Smooth muscle cell (in vitro differentiated cells): ENCODE data around the gene DHRS7B. TPM values are rescaled to one million over a fixed set of nuclear protein-coding genes. Genes with fewer than 3 reads are reported as not detected.

Experiments
- DNase-seq: peaks from one replicate; lab custom pipeline; 2025; ENCODE audit not compliant: unreplicated experiment; lab: John Stamatoyannopoulos, UW
- H2AFZ ChIP-seq: fragments of 200-600 bp; sonication (generic); 2 replicates; pipeline ENCODE4 v1.6.0; 2016; ENCODE audit warnings: antibody characterized with exemption, low read depth, mild to moderate bottlenecking
- H3F3A ChIP-seq: fragments of 200-600 bp; sonication (generic); 2 replicates; pipeline ENCODE4 v1.6.0; 2017; ENCODE audit warnings: antibody characterized with exemption, low read depth
- H3K27ac ChIP-seq: fragments of 200-600 bp; sonication (generic); 2 replicates; pipeline ENCODE4 v1.5.1; 2016; ENCODE audit warnings: low read depth, mild to moderate bottlenecking
- H3K27me3 ChIP-seq: fragments of 200-600 bp; sonication (generic); 2 replicates; pipeline ENCODE4 v1.6.1; 2016; ENCODE audit warnings: low read depth, mild to moderate bottlenecking
- H3K36me3 ChIP-seq: fragments of 200-600 bp; sonication (generic); 2 replicates; pipeline ENCODE4 v1.5.1; 2016; ENCODE audit warnings: low read depth
- H3K4me1 ChIP-seq: fragments of 200-600 bp; sonication (generic); 2 replicates; pipeline ENCODE4 v1.5.1; 2016; ENCODE audit warnings: low read depth
- H3K4me2 ChIP-seq: fragments of 200-600 bp; sonication (generic); 2 replicates; pipeline ENCODE4 v1.6.0; 2016; ENCODE audit warnings: mild to moderate bottlenecking
- H3K4me3 ChIP-seq: fragments of 200-600 bp; sonication (generic); 2 replicates; pipeline ENCODE4 v1.5.1; 2016; ENCODE audit warnings: mild to moderate bottlenecking
- H3K79me2 ChIP-seq: fragments of 200-600 bp; sonication (generic); 2 replicates; pipeline ENCODE4 v1.6.0; 2016; ENCODE audit warnings: low read depth, mild to moderate bottlenecking
- H3K9ac ChIP-seq: fragments of 200-600 bp; sonication (generic); 2 replicates; pipeline ENCODE4 v1.6.0; 2016; ENCODE audit warnings: low read depth
- H3K9me3 ChIP-seq: fragments of 200-600 bp; sonication (generic); replicated peaks from 2 replicates; pipeline ENCODE4 v1.5.1; 2016; ENCODE audit warnings: low read depth
- H4K20me1 ChIP-seq: fragments of 200-600 bp; sonication (generic); 2 replicates; pipeline ENCODE4 v1.6.0; 2016; ENCODE audit warnings: low read depth
- WGBS: methylation state at CpG from one replicate; pipeline ENCODE4 v1.1.7; 2016; ENCODE audit warnings: low lambda C conversion rate; 5-methylcytosine and 5-hydroxymethylcytosine counted together
- polyA plus RNA-seq: library from polyadenylated mRNA; unstranded; fragments of >200 nt; fragmentation: Nextera tagmentation; extraction: Ambion mirVana; gene quantifications from 2 replicates; pipeline ENCODE4 v1.2.1, GENCODE V29; 2016
- total RNA-seq: library from RNA; depleted of rRNA; stranded (reverse); fragments of >200 nt; gene quantifications from 2 replicates; pipeline ENCODE4 v1.2.3, GENCODE V29; 2014
- TF ChIP-seq, protein P1 (sequence below): fragments of 200-600 bp; sonication (generic); IDR thresholded peaks from 2 replicates; pipeline ENCODE4 v1.5.1; 2017; ENCODE audit warnings: borderline replicate concordance, mild to moderate bottlenecking, antibody characterized with exemption; ENCODE audit not compliant: insufficient read depth, poor library complexity, severe bottlenecking

DHRS7B gene, protein sequence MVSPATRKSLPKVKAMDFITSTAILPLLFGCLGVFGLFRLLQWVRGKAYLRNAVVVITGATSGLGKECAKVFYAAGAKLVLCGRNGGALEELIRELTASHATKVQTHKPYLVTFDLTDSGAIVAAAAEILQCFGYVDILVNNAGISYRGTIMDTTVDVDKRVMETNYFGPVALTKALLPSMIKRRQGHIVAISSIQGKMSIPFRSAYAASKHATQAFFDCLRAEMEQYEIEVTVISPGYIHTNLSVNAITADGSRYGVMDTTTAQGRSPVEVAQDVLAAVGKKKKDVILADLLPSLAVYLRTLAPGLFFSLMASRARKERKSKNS
- total RNA-seq (27.9 and 32.5 TPM in 2 replicates), polyA plus RNA-seq (30.0 and 36.8 TPM in 2 replicates)

DNA sequence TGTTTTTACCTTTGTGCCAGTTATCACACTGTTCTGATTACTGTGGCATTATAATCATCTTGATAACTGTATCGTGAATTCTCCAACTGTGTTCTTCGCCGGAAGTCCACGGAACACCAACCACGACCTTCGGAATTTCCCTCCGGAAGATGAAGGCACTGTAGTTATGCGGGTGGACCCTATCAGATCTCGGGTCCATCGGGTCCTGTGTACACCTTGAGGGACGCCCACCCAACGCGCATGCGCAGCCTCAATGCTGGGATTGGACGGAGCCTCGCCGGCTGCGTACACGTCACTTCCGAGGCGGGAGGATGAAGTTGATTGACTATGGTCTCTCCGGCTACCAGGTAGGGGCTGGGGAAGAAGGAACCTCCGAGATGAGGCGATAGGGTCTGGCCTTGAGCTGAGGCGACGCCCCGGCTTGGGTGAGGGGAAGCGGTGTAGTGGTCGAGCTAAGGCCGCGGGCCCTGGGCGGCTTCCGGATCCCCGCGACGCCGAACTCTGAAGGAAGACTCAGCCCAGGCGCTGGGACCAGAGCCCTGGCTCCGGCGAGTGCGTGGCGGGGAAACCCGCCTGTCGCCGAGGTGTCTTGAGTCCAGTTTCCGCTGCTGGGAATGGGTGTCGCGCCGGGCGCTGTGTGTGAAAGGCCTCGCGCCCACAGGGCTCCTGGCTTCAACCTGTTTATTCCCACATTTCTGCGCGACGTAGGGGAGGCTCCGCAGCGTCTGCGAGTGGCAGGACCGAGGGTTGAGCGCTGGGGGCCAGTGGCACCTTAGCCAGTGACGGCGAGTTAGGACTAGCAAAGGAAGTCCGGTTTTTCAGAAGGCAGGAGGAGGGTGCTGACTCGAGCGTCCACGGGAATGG, at the start of gene DHRS7B:
TSS of gene DHRS7B (plus strand) at position 320 of the 864 bp plus-strand sequence. CDS start at position 328, 8 bp downstream.
- peak within 1 kb of the TSS; percentile 88 for H3K4me2 ChIP-seq
- H4K20me1 ChIP-seq, result no peaks in the 10 kb centered on the region
- H3K27me3 ChIP-seq, result no peaks in the 10 kb centered on the region
- peak within 1 kb of the TSS; percentile 72 for H3K4me3 ChIP-seq
- no peaks in the 10 kb centered on the region for H3K9me3 ChIP-seq
- peak; percentile 75 for DNase-seq
- H3K36me3 ChIP-seq, result no peaks in the 10 kb centered on the region
- no peaks in the 10 kb centered on the region for H3F3A ChIP-seq
- peak within 1 kb of the TSS; percentile 80 for H3K27ac ChIP-seq
- H3K79me2 ChIP-seq, result peaks cover 27% of the 10 kb centered on the region
- TF ChIP-seq, protein P1, sequence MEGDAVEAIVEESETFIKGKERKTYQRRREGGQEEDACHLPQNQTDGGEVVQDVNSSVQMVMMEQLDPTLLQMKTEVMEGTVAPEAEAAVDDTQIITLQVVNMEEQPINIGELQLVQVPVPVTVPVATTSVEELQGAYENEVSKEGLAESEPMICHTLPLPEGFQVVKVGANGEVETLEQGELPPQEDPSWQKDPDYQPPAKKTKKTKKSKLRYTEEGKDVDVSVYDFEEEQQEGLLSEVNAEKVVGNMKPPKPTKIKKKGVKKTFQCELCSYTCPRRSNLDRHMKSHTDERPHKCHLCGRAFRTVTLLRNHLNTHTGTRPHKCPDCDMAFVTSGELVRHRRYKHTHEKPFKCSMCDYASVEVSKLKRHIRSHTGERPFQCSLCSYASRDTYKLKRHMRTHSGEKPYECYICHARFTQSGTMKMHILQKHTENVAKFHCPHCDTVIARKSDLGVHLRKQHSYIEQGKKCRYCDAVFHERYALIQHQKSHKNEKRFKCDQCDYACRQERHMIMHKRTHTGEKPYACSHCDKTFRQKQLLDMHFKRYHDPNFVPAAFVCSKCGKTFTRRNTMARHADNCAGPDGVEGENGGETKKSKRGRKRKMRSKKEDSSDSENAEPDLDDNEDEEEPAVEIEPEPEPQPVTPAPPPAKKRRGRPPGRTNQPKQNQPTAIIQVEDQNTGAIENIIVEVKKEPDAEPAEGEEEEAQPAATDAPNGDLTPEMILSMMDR, result no peak
- H3K4me1 ChIP-seq, result peaks cover 8% of the 10 kb centered on the region
- H2AFZ ChIP-seq, result peak within 1 kb of the TSS; percentile 91
- WGBS, result 1% methylated on average over 66 of the region's 66 CpGs
- H3K9ac ChIP-seq, result peak within 1 kb of the TSS; percentile 77

DNA sequence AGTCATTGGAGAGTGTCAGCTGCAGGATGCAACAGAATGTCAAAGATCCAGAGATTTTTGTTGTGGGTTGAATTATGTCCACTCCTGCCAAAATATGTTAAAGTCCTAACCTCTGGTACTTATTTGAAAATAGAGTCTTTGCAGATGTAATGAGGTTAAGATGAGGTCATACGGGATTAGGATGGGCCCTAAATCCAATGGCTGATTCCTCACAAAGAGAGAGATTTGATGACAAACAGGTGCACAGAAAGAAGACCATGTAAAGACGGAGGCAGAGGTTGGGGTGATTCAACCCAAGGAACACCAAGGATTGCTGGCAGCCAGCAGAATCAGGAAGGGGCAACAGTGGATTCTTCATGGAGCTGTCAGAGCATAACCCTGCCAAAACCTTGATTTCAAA, 49.5 kb upstream of the DHRS7B start:
- H3K9ac ChIP-seq, result no peak overlapping the region
- TF ChIP-seq, protein P1, result no peak
- no peaks in the 10 kb centered on the region for H3F3A ChIP-seq
- no peak overlapping the region for H3K27ac ChIP-seq
- no peak overlapping the region for H3K4me2 ChIP-seq
- H2AFZ ChIP-seq, result no peak overlapping the region
- H4K20me1 ChIP-seq, result no peaks in the 10 kb centered on the region
- H3K4me3 ChIP-seq, result no peak overlapping the region
- no peaks in the 10 kb centered on the region for H3K27me3 ChIP-seq
- no peaks in the 10 kb centered on the region for H3K36me3 ChIP-seq
- H3K9me3 ChIP-seq, result no peaks in the 10 kb centered on the region
- DNase-seq, result no peak
- no peaks in the 10 kb centered on the region for H3K4me1 ChIP-seq
- H3K79me2 ChIP-seq, result no peaks in the 10 kb centered on the region
- WGBS, result 84% methylated on average over 2 of the region's 2 CpGs

DNA sequence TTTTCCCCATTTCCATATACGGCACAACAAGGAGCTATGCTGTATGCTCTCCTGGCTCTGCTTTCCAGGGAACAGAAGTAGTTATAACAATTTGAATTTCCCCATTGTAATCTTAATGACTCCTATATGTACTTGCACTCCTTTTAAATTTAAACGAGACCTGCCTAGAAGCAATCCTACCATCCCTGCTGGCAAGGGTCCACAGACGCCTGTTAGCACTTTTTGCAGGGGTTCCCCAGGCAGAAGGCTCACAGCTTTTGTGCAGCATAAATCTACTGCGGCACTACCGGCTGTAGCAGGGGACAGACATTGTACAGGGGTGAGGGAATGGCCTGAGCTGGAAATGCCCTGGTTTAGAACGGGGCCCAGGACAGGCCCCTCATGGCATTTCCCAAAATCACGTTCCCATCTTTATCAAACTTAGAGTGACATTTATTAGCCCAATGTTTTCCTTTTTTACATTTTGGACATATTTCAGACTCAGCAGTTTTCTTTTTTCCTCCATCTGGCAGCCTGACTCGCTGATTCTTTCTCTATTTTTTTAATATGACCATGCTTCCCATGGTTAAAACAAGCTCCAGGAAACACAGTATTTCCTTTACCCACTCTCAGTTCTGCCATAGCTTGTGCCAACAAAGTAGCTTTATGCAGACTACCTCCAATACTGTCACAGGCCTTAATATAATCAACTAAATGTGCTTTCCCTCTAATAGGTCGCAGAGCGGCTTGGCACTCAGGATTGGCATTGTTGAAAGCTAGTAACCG, 48.6 kb upstream of the DHRS7B start:
- H3F3A ChIP-seq, result no peaks in the 10 kb centered on the region
- no peak overlapping the region for H3K9ac ChIP-seq
- no peak for DNase-seq
- no peaks in the 10 kb centered on the region for H3K36me3 ChIP-seq
- H3K79me2 ChIP-seq, result no peaks in the 10 kb centered on the region
- TF ChIP-seq, protein P1, result no peak
- no peak overlapping the region for H2AFZ ChIP-seq
- no peaks in the 10 kb centered on the region for H3K9me3 ChIP-seq
- no peaks in the 10 kb centered on the region for H4K20me1 ChIP-seq
- H3K27ac ChIP-seq, result no peak overlapping the region
- H3K4me2 ChIP-seq, result no peak overlapping the region
- 86% methylated on average over 11 of the region's 11 CpGs for WGBS
- H3K4me1 ChIP-seq, result no peaks in the 10 kb centered on the region
- no peak overlapping the region for H3K4me3 ChIP-seq
- no peaks in the 10 kb centered on the region for H3K27me3 ChIP-seq
